GM20000 (cell line): ENCODE results near the gene SUPT6H.

Experiments used
- DNase-seq: peaks from one replicate; pipeline ENCODE4 v3.0.0; 2012; ENCODE audit warnings: low spot score
- TF ChIP-seq, protein P1 (sequence below): IDR thresholded peaks from 2 replicates; pipeline ENCODE4 v1.5.1; 2012; ENCODE audit warnings: mild to moderate bottlenecking, control low read depth; ENCODE audit errors: extremely low read depth, missing control alignments

Gene SUPT6H

DNA sequence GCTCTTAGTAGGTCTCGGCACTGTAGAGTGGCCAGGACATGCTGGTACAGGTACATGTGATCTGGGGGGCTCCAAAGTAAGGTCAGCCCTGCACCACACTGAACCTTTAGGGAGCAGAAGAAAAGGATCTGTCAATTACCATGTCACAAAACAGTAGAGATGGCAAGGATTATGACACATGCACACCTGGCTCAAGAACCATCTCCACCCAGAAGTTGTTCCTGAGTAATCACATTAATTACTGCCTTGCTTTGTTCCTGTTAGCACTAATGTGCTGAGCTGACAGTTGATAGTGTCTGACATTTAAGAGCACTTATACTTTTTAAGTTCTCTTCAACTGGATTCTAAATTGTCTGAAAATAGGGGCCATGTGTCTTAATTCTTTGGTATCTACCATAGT, 26.5 kb upstream of the SUPT6H start:
- TF ChIP-seq, protein P1, sequence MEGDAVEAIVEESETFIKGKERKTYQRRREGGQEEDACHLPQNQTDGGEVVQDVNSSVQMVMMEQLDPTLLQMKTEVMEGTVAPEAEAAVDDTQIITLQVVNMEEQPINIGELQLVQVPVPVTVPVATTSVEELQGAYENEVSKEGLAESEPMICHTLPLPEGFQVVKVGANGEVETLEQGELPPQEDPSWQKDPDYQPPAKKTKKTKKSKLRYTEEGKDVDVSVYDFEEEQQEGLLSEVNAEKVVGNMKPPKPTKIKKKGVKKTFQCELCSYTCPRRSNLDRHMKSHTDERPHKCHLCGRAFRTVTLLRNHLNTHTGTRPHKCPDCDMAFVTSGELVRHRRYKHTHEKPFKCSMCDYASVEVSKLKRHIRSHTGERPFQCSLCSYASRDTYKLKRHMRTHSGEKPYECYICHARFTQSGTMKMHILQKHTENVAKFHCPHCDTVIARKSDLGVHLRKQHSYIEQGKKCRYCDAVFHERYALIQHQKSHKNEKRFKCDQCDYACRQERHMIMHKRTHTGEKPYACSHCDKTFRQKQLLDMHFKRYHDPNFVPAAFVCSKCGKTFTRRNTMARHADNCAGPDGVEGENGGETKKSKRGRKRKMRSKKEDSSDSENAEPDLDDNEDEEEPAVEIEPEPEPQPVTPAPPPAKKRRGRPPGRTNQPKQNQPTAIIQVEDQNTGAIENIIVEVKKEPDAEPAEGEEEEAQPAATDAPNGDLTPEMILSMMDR = no peak
- no peak for DNase-seq

DNA sequence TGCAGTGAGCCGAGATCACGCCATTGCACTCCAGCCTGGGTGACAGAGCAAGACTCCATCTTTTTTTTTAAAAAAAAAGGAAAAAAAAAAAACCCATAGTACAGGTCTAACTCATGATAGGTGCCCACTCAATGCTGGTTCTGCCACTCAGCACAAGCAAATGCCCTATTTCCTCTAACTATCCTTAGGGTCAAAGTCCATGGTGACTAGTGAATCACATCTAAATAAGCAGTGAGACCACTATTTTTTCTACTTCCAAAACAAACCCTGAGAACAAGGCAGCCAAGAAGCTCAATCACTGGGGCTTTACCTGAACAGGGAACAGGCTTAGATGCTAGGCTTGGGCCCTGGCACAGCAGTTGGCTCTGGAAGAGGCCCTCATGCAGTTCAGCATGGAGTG, 20.4 kb upstream of the SUPT6H start:
- DNase-seq = no peak
- TF ChIP-seq, protein P1 = no peak

DNA sequence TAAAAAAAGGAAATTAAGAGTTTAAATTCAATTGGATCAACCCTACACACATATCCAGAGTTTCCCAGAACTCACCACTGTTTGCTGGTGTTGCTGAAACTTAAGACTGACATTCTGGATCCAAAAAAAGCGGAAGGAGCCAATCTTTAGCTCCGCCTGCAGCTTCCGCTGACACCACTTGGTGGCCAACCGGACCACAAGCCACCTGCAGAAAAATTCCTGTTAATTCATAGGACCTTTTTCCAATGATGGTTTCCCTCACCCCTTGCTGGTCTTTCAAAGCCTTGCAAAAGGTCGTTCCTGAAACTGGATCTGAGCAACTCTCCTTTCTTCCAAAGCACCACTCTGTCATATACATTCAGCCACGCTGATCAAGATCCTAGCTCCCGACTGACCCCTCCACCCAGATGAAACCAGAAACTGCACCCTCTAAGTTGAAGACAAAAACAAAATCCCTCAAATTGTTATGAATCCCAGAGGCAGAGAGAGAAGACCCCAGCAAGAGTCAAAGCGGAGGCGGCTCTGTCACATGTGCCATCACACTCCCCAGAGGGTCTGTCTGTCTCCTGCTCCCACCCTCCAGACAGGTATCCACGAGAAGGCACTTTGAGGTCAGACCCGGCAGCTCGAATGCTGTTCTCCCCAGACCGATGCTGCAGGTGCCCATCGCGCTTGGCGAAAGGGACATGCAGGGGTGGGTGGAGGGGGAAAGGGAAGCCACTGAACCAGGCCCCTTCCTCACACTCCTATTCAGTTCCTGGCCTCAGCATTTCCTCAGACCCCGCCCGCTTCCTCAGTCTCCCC, 17.8 kb upstream of the SUPT6H start:
- TF ChIP-seq, protein P1 = peak; percentile 5
- DNase-seq = peak; percentile 65

DNA sequence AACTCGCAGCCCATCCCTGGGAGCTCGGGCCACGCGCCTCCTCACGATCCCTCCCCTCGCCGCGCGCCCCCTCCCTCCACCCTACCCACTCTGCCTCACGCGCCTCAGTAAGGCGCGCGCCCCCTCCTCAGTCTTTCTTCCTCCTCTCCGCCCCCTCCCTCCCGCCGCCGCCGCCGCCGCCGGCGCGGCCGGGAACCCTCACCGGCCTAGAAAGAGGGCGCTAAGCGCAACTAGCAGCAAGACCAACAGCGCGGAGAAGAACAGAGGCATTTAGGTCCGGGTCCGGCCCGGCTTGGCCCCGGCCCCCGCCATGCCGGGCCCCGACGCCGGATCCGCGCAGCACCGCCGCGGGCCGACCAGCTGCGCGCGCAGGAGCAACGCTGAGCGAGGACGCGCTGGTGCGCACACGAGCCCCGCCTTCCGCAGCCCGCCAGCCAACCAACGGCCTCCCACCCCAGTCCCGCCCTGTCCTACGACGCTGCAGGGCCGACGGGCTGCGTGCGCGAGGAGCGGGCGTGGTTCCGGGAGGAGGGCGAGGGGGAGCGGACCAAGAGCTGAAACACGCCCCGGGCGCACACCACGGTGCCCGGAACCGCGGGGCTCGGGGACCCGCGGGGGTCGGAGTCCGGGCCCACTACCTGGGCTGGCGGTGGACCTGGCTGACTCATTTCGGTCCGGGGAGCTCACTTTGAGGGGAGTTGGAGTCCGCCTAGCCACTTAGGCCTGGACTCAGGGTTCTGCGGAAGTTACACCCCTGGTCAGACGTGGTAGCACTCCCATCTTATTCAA, 17.0 kb upstream of the SUPT6H start, which contains the start of gene BLTP2:
Gene BLTP2, minus strand, starts transcription at position 372 of the 789 bp plus-strand sequence. Its CDS starts 102 bp downstream, at position 270.
- TF ChIP-seq, protein P1 = no peak
- DNase-seq = peak; percentile 99

DNA sequence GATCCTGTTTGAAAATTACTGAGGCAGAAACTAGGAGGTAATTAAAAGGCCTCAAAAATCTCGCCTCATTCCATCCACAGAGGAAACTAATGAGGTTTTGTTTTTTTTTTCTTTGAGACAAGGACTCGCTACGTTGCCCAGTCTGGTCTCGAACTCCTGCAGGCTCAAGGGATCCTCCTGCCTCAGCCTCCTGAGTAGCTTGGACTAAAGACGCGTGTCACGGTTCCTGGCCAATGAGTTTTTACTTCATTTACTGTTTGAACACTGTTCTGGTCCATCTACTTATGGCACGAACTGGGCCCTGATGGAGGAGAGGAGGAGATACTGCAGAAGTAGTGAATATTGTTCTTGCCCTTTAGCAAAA, 16.4 kb upstream of the SUPT6H start:
- no peak for DNase-seq

DNA sequence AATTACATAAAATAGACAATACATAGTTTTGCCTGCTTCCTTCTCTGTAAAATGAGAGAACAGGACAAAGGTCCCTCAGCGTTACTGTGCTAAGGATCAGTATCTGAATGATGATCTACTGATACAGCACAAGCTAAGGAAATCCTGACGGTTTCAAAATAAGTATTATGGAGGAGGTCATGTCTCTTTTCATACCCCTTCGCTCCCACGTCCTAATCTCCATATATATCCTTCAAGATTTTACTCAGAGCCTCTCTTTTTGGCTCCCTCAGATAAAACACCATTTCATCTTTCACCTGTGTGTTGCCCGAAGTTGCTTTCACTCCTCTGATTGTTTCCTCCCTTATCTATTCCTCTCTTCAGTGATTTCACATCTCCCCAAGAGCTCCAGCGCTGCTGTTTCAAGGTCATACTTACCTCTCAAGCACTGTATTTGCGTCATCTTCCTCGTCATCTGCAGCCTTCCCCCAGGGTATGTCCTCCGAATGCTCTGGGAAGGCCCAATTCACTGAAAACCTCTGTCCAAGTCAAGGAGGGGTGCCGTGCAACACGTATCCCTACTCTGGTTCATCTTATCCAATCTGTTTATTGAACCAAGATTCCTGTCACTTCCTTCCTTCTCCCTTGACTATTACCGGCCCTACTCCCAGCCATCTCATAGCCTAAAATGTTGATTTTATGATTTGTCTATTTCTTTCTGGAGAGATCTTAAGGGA, 15.8 kb upstream of the SUPT6H start:
- DNase-seq = no peak

More for the DNA sequence above, 16.4 kb upstream of the SUPT6H start:
- TF ChIP-seq, protein P1 = no peak

More for the DNA sequence above, 15.8 kb upstream of the SUPT6H start:
- TF ChIP-seq, protein P1 = no peak
